ENCODE data around the gene MANEA.

- no peak for TF ChIP-seq POLR2A (IDR thresholded peaks at IDR 0.05)
- TF ChIP-seq CTCF (IDR thresholded peaks at IDR 0.05): no peak
- TF ChIP-seq POLR2AphosphoS5 (IDR thresholded peaks at IDR 0.05): peak; percentile 27
Observed at GRCh38 chr6:95593025-95593424, 15.7 kb downstream of the MANEA start.

All from prostate gland (tissue), 2 donors.